SK-N-SH treated with all-trans-retinoic acid at 6 μM for 48 hours (cell line): ENCODE measurements around the gene TMEM222.

ENCODE experiments used
- ATAC-seq: fragments of 200-7000 bp; cut with Tn5 transposase; 3 replicates; pipeline ENCODE4 v1.9.1; 2020; ENCODE audit warnings: mild to moderate bottlenecking, moderate library complexity
- ARNTL ChIP-seq: fragments of 450-650 bp; formaldehyde crosslinking; IDR thresholded peaks from 2 replicates; pipeline ENCODE4 v1.5.0; 2020; ENCODE audit warnings: low read depth, mild to moderate bottlenecking, moderate library complexity, borderline replicate concordance
- BACH2 ChIP-seq: fragments of 250-450 bp; sonication (Bioruptor Pico); IDR thresholded peaks from 2 replicates; pipeline ENCODE4 v1.9.0; 2021; ENCODE audit warnings: mild to moderate bottlenecking, borderline replicate concordance
- CREB5 ChIP-seq: fragments of 250-450 bp; sonication (Bioruptor Pico); IDR thresholded peaks from 2 replicates; pipeline ENCODE4 v1.5.1; 2020; ENCODE audit warnings: low read depth, mild to moderate bottlenecking, moderate library complexity
- CSDC2 ChIP-seq: fragments of 250-450 bp; sonication (Bioruptor Pico); IDR thresholded peaks from 2 replicates; pipeline ENCODE4 v1.5.0; 2020; ENCODE audit warnings: mild to moderate bottlenecking, moderate library complexity
- ESRRG ChIP-seq: fragments of 250-450 bp; sonication (Bioruptor Pico); IDR thresholded peaks from 2 replicates; pipeline ENCODE4 v1.6.1; 2021; ENCODE audit warnings: mild to moderate bottlenecking
- GLIS3 ChIP-seq: fragments of 250-450 bp; sonication (Bioruptor Pico); IDR thresholded peaks from 2 replicates; pipeline ENCODE4 v1.5.0; 2020; ENCODE audit warnings: mild to moderate bottlenecking, moderate library complexity
- ISL1 ChIP-seq: fragments of 250-450 bp; sonication (Bioruptor Pico); IDR thresholded peaks from 2 replicates; pipeline ENCODE4 v2.1.2; 2022; ENCODE audit warnings: mild to moderate bottlenecking, moderate library complexity
- OSR1 ChIP-seq: fragments of 250-450 bp; sonication (Bioruptor Pico); IDR thresholded peaks from 2 replicates; pipeline ENCODE4 v1.8.0; 2022; ENCODE audit warnings: moderate library complexity, mild to moderate bottlenecking, inconsistent platforms
- PATZ1 ChIP-seq: fragments of 250-450 bp; sonication (Bioruptor Pico); IDR thresholded peaks from 2 replicates; pipeline ENCODE4 v1.8.0; 2020; ENCODE audit warnings: mild to moderate bottlenecking, moderate library complexity, borderline replicate concordance
- POU6F1 ChIP-seq: fragments of 250-450 bp; sonication (Bioruptor Pico); IDR thresholded peaks from 2 replicates; pipeline ENCODE4 v1.8.0; 2021; ENCODE audit warnings: low read depth, mild to moderate bottlenecking, moderate library complexity, borderline replicate concordance
- PPARA ChIP-seq: fragments of 250-450 bp; sonication (Bioruptor Pico); IDR thresholded peaks from 2 replicates; pipeline ENCODE4 v1.5.0; 2020; ENCODE audit warnings: mild to moderate bottlenecking, borderline replicate concordance
- SNAI2 ChIP-seq: fragments of 250-450 bp; sonication (Bioruptor Pico); IDR thresholded peaks from 2 replicates; pipeline ENCODE4 v1.5.0; 2020; ENCODE audit warnings: mild to moderate bottlenecking, moderate library complexity
- TCF4 ChIP-seq: fragments of 250-450 bp; sonication (Bioruptor Pico); IDR thresholded peaks from 2 replicates; pipeline ENCODE4 v1.8.0; 2021; ENCODE audit warnings: mild to moderate bottlenecking, moderate library complexity, borderline replicate concordance
- TOX ChIP-seq: fragments of 250-450 bp; sonication (Bioruptor Pico); IDR thresholded peaks from 2 replicates; pipeline ENCODE4 v1.8.0; 2021; ENCODE audit warnings: mild to moderate bottlenecking, moderate library complexity, borderline replicate concordance
- TSHZ2 ChIP-seq: fragments of 250-450 bp; sonication (Bioruptor Pico); IDR thresholded peaks from 2 replicates; pipeline ENCODE4 v1.5.0; 2020; ENCODE audit warnings: mild to moderate bottlenecking, moderate library complexity
- ZC3H10 ChIP-seq: fragments of 250-450 bp; sonication (Bioruptor Pico); IDR thresholded peaks from 2 replicates; pipeline ENCODE4 v1.5.1; 2021; ENCODE audit warnings: mild to moderate bottlenecking, moderate library complexity
- ZFP3 ChIP-seq: fragments of 250-450 bp; sonication (Bioruptor Pico); IDR thresholded peaks from 2 replicates; pipeline ENCODE4 v1.5.0; 2020; ENCODE audit warnings: mild to moderate bottlenecking, moderate library complexity
- ZFP30 ChIP-seq: fragments of 450-650 bp; formaldehyde crosslinking; IDR thresholded peaks from 2 replicates; pipeline ENCODE4 v1.5.0; 2022; ENCODE audit warnings: mild to moderate bottlenecking, moderate library complexity
- ZNF565 ChIP-seq: fragments of 450-650 bp; formaldehyde crosslinking; conservative IDR thresholded peaks from 2 replicates; pipeline ENCODE4 v1.5.0; 2020; ENCODE audit warnings: low read depth, mild to moderate bottlenecking, moderate library complexity
- ZNF8 ChIP-seq: fragments of 450-650 bp; formaldehyde crosslinking; IDR thresholded peaks from 2 replicates; pipeline ENCODE4 v1.5.0; 2020; ENCODE audit warnings: mild to moderate bottlenecking, moderate library complexity

TMEM222 gene

GRCh38 chr1:27380224-27380623 is 58.3 kb downstream of the TMEM222 start:
- TF ChIP-seq POU6F1 (CRISPR knock-in tag) (no peak), ZFP3 (no peak), TCF4 (no peak), ISL1 (CRISPR knock-in tag) (no peak), PATZ1 (CRISPR knock-in tag) (no peak), BACH2 (CRISPR knock-in tag) (no peak), ESRRG (CRISPR knock-in tag) (no peak), TSHZ2 (CRISPR knock-in tag) (no peak)
- peak; percentile 6; the same call in 2 of the 3 replicates for ATAC-seq

GRCh38 chr1:27380766-27381733 is 59.1 kb downstream of the TMEM222 start:
- peak; percentile 72 for ATAC-seq
- no peak for TF ChIP-seq ZC3H10 (CRISPR knock-in tag)
- TF ChIP-seq CREB5 (CRISPR knock-in tag): no peak
- TF ChIP-seq ZNF8 (CRISPR knock-in tag): no peak
- no peak for TF ChIP-seq POU6F1 (CRISPR knock-in tag)
- TF ChIP-seq PPARA (CRISPR knock-in tag): no peak
- no peak for TF ChIP-seq BACH2 (CRISPR knock-in tag)
- TF ChIP-seq GLIS3 (CRISPR knock-in tag): no peak
- TF ChIP-seq SNAI2 (CRISPR knock-in tag): no peak
- no peak for TF ChIP-seq ISL1 (CRISPR knock-in tag)
- no peak for TF ChIP-seq TCF4
- no peak for TF ChIP-seq ESRRG (CRISPR knock-in tag)
- TF ChIP-seq TSHZ2 (CRISPR knock-in tag): no peak
- TF ChIP-seq ZFP3: no peak
- no peak for TF ChIP-seq CSDC2 (CRISPR knock-in tag)
- TF ChIP-seq ZFP30 (CRISPR knock-in tag): no peak
- no peak for TF ChIP-seq ARNTL (CRISPR knock-in tag)
- no peak for TF ChIP-seq ZNF565
- no peak for TF ChIP-seq OSR1 (CRISPR knock-in tag)
- TF ChIP-seq TOX (CRISPR knock-in tag): no peak
- no peak for TF ChIP-seq PATZ1 (CRISPR knock-in tag)
